ENCODE measurements around the gene GAS5. TPM values are rescaled to one million over a fixed set of nuclear protein-coding genes. Genes with fewer than 3 reads are reported as not detected.

GAS5 gene
- polyA plus RNA-seq (2012; ENCODE audit: low read depth, missing spikeins), result 1,001 TPM

DNA sequence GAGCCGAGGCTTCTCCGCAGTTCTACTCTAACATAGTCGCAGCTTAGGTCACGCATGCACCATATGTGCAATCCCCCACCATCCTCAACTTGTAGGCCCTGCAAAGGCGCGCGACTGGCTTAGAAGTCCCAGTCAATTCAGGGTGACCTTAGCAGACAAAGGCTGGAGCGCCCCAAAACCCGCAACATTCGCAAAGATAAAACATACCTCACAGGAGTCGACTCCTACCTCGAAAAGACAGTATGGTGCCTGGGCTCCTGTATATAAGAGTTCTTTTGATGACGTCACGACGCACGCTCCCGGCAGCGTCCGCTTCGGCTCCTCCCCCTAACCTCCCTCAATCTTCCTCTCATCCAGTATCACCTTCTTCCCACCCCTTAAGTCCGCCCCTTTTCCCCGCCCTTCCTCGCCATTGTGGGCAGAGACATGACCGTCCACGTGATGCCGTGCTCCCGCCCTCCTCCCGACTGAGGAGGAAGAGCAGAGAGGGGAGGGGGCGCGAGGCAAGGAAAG is at the start of gene GAS5:
GAS5 (minus strand) TSS at position 237 of the 513 bp plus-strand sequence.
- DNase-seq (ENCODE audit: insufficient read length, low spot score) (peak; percentile 61), FAIRE-seq (peak; percentile 96)
- TF ChIP-seq PAX5 (IDR thresholded peaks at IDR 0.05; ENCODE audit: insufficient read depth, low read length, severe bottlenecking) (peak; percentile 18), TAF1 (IDR thresholded peaks at IDR 0.05; ENCODE audit: low read depth, low read length) (peak; percentile 99), POU2F2 (IDR thresholded peaks at IDR 0.05; ENCODE audit: low read depth, low read length) (peak; percentile 97), POLR2AphosphoS5 (IDR thresholded peaks at IDR 0.05; ENCODE audit: low read depth, low read length) (peak; percentile 100), SPI1 (IDR thresholded peaks at IDR 0.05; ENCODE audit: low read depth, low read length) (no peak), POLR2A (IDR thresholded peaks at IDR 0.05; ENCODE audit: low read depth, low read length) (peak; percentile 100)

DNA sequence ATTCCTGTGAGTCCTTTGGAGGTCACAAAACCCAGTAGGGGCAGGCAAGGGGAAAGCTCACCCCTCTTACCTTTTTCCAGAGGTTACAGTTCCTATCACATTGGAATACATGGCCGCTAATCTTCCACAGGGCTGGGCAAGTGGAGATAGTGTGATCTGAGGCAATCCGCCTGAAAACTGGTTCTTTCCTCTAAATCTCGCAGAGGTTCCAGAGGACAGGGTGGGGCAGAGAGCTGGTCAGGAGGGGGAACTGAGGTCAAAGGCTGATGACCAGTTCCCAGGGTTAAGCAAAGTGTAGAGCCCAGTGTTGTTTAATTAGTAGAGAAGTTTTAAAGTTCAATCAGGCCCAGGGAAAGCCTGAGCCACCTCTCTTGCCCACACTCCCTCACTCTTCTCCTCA is 49.4 kb upstream of the GAS5 start, which contains the start of gene SERPINC1:
SERPINC1 (minus strand) TSS at position 179 of the 400 bp plus-strand sequence; CDS start at position 111, 68 bp downstream.
- TF ChIP-seq POLR2A (IDR thresholded peaks at IDR 0.05; ENCODE audit: low read depth, low read length), result no peak
- no peak for FAIRE-seq

DNA sequence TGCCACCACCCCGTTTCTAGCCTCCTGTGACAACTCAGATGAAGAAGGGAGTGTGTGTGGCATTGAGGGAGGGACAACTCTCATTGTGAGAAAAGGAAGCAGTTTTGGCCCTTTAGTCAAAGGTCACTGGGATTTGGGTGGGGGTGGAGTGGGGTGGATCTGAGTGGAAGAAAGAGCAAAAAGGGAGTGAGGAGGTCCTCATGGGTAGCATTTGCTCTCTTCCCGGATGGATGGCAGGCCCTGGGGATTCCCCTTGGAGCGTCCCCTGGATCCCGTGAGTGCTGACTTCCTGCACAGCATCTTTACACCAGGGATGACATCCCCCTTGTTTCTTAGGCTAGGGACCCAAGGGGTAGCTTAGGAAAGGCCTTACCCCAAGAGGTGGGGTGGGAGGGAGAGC is 48.9 kb upstream of the GAS5 start:
- TF ChIP-seq POLR2A (IDR thresholded peaks at IDR 0.05; ENCODE audit: low read depth, low read length) (no peak), PAX5 (IDR thresholded peaks at IDR 0.05; ENCODE audit: insufficient read depth, low read length, severe bottlenecking) (no peak), POU2F2 (IDR thresholded peaks at IDR 0.05; ENCODE audit: low read depth, low read length) (no peak), SPI1 (IDR thresholded peaks at IDR 0.05; ENCODE audit: low read depth, low read length) (no peak), TAF1 (IDR thresholded peaks at IDR 0.05; ENCODE audit: low read depth, low read length) (no peak), POLR2AphosphoS5 (IDR thresholded peaks at IDR 0.05; ENCODE audit: low read depth, low read length) (no peak)
- FAIRE-seq, result no peak
- no peak for DNase-seq (ENCODE audit: insufficient read length, low spot score)

More for the DNA sequence above, 49.4 kb upstream of the GAS5 start, which contains the start of gene SERPINC1:
- no peak for DNase-seq (ENCODE audit: insufficient read length, low spot score)

GRCh38 chr1:173915596-173915995 is 47.8 kb upstream of the GAS5 start:
- no peak for DNase-seq (ENCODE audit: insufficient read length, low spot score)
- TF ChIP-seq POLR2AphosphoS5 (IDR thresholded peaks at IDR 0.05; ENCODE audit: low read depth, low read length) (no peak), SPI1 (IDR thresholded peaks at IDR 0.05; ENCODE audit: low read depth, low read length) (no peak)
- FAIRE-seq, result no peak

GRCh38 chr1:173914366-173914871 is 46.6 kb upstream of the GAS5 start:
- DNase-seq (ENCODE audit: insufficient read length, low spot score) (peak; percentile 29), FAIRE-seq (no peak)
- TF ChIP-seq PAX5 (IDR thresholded peaks at IDR 0.05; ENCODE audit: insufficient read depth, low read length, severe bottlenecking) (no peak), POU2F2 (IDR thresholded peaks at IDR 0.05; ENCODE audit: low read depth, low read length) (no peak), TAF1 (IDR thresholded peaks at IDR 0.05; ENCODE audit: low read depth, low read length) (no peak), POLR2AphosphoS5 (IDR thresholded peaks at IDR 0.05; ENCODE audit: low read depth, low read length) (no peak), SPI1 (IDR thresholded peaks at IDR 0.05; ENCODE audit: low read depth, low read length) (no peak), POLR2A (IDR thresholded peaks at IDR 0.05; ENCODE audit: low read depth, low read length) (no peak)

- no peak for TF ChIP-seq SPI1 (IDR thresholded peaks at IDR 0.05; ENCODE audit: low read depth, low read length)
- TF ChIP-seq POLR2A (IDR thresholded peaks at IDR 0.05; ENCODE audit: low read depth, low read length), result no peak
- TF ChIP-seq PAX5 (IDR thresholded peaks at IDR 0.05; ENCODE audit: insufficient read depth, low read length, severe bottlenecking), result no peak
- TF ChIP-seq TAF1 (IDR thresholded peaks at IDR 0.05; ENCODE audit: low read depth, low read length), result no peak
- TF ChIP-seq POLR2AphosphoS5 (IDR thresholded peaks at IDR 0.05; ENCODE audit: low read depth, low read length), result no peak
- TF ChIP-seq POU2F2 (IDR thresholded peaks at IDR 0.05; ENCODE audit: low read depth, low read length), result no peak
- FAIRE-seq, result no peak
- DNase-seq (ENCODE audit: insufficient read length, low spot score), result no peak
Measured at GRCh38 chr1:173913111-173913510, 45.3 kb upstream of the GAS5 start.

- DNase-seq (ENCODE audit: insufficient read length, low spot score), result no peak
- TF ChIP-seq POLR2A (IDR thresholded peaks at IDR 0.05; ENCODE audit: low read depth, low read length) (no peak), TAF1 (IDR thresholded peaks at IDR 0.05; ENCODE audit: low read depth, low read length) (no peak), POLR2AphosphoS5 (IDR thresholded peaks at IDR 0.05; ENCODE audit: low read depth, low read length) (no peak), PAX5 (IDR thresholded peaks at IDR 0.05; ENCODE audit: insufficient read depth, low read length, severe bottlenecking) (no peak), POU2F2 (IDR thresholded peaks at IDR 0.05; ENCODE audit: low read depth, low read length) (no peak), SPI1 (IDR thresholded peaks at IDR 0.05; ENCODE audit: low read depth, low read length) (no peak)
- FAIRE-seq, result no peak
Measured at GRCh38 chr1:173903827-173904531, 36.2 kb upstream of the GAS5 start.

- TF ChIP-seq SPI1 (IDR thresholded peaks at IDR 0.05; ENCODE audit: low read depth, low read length), result no peak
- TF ChIP-seq POLR2AphosphoS5 (IDR thresholded peaks at IDR 0.05; ENCODE audit: low read depth, low read length), result no peak
- TF ChIP-seq POU2F2 (IDR thresholded peaks at IDR 0.05; ENCODE audit: low read depth, low read length), result no peak
- no peak for TF ChIP-seq TAF1 (IDR thresholded peaks at IDR 0.05; ENCODE audit: low read depth, low read length)
- no peak for TF ChIP-seq POLR2A (IDR thresholded peaks at IDR 0.05; ENCODE audit: low read depth, low read length)
- TF ChIP-seq PAX5 (IDR thresholded peaks at IDR 0.05; ENCODE audit: insufficient read depth, low read length, severe bottlenecking), result no peak
- DNase-seq (ENCODE audit: insufficient read length, low spot score) (no peak), FAIRE-seq (no peak)
Measured at GRCh38 chr1:173900992-173901391, 33.2 kb upstream of the GAS5 start.

GRCh38 chr1:173900427-173900826 is 32.6 kb upstream of the GAS5 start:
- FAIRE-seq (peak; percentile 23), DNase-seq (ENCODE audit: insufficient read length, low spot score) (no peak)
- TF ChIP-seq TAF1 (IDR thresholded peaks at IDR 0.05; ENCODE audit: low read depth, low read length) (no peak), POLR2AphosphoS5 (IDR thresholded peaks at IDR 0.05; ENCODE audit: low read depth, low read length) (no peak), SPI1 (IDR thresholded peaks at IDR 0.05; ENCODE audit: low read depth, low read length) (no peak), PAX5 (IDR thresholded peaks at IDR 0.05; ENCODE audit: insufficient read depth, low read length, severe bottlenecking) (no peak), POU2F2 (IDR thresholded peaks at IDR 0.05; ENCODE audit: low read depth, low read length) (no peak), POLR2A (IDR thresholded peaks at IDR 0.05; ENCODE audit: low read depth, low read length) (no peak)
